ENCODE results near the gene PRDM13. TPM values are rescaled to one million over a fixed set of nuclear protein-coding genes. Genes with fewer than 3 reads are reported as not detected.
"Not testable (repeated sequence)": the region's sequence is repeated elsewhere in the genome, so short reads cannot be mapped to it uniquely, and the experiment has no call there.

PRDM13 gene
- total RNA-seq, 1 donor from 2014 or later, result not detected

DNA sequence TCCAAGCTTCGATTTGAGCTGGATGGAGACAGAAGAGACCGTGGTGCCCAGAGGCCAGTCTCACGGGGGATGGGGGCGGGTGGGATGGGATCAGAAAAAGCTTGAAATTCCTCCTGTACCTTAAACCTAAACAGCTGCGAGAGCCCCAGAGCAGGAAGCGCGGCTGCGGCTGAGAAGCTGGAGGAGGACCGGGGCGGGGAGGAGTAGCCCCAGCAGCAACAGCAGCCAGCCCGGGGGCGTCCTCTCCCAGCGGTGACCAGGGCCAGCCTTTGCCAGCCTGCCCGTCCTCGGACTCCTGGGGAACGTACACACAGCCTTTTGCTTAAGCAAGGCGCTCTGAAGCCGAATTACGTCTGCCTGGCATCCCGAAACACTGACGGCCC lies 17.4 kb upstream of the PRDM13 start:
- no peak for DNase-seq
- Histone ChIP-seq H3K4me1 (peaks cover 28% of the 10 kb centered on the region), H3K27ac (replicated peaks) (no peak overlapping the region), H3K9me3 (replicated peaks) (peaks cover 4% of the 10 kb centered on the region), H3K36me3 (no peaks in the 10 kb centered on the region), H3K4me3 (peak overlapping the region; percentile 67), H3K27me3 (ENCODE audit: low read depth) (peaks cover 94% of the 10 kb centered on the region)
- intact Hi-C loops (cut with micrococcal nuclease), result no loop called here
- TF ChIP-seq, protein P1, sequence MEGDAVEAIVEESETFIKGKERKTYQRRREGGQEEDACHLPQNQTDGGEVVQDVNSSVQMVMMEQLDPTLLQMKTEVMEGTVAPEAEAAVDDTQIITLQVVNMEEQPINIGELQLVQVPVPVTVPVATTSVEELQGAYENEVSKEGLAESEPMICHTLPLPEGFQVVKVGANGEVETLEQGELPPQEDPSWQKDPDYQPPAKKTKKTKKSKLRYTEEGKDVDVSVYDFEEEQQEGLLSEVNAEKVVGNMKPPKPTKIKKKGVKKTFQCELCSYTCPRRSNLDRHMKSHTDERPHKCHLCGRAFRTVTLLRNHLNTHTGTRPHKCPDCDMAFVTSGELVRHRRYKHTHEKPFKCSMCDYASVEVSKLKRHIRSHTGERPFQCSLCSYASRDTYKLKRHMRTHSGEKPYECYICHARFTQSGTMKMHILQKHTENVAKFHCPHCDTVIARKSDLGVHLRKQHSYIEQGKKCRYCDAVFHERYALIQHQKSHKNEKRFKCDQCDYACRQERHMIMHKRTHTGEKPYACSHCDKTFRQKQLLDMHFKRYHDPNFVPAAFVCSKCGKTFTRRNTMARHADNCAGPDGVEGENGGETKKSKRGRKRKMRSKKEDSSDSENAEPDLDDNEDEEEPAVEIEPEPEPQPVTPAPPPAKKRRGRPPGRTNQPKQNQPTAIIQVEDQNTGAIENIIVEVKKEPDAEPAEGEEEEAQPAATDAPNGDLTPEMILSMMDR (IDR thresholded peaks at IDR 0.05; ENCODE audit: borderline replicate concordance), result no peak

DNA sequence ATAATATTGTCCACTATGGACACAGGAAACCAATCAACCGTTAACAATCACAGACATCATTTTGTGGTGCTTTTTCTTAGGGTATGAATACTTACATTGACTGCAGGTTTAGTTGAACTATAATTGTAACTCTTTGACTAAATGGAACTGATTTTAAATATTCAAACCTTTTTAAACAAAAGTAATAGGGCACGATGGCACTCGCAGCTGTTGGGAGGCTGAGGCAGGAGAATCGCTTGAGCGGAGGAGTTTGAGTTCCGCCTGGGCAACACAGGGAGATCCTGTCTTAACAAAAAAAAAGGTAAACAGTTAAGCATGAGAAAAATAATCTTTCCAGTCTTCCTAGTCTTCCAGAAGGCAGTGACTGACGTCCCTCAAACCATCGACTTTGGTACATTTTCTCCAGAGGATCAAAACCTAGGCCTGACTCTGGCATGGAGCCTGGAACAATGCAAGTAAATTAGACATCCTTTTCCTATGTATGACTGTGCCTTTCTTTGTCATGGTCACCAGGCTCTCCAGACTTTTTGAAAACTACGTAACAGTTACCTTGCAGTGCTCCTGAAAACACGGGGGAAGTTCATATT lies 16.6 kb upstream of the PRDM13 start:
- Histone ChIP-seq H3K9me3 (replicated peaks) (peaks cover 11% of the 10 kb centered on the region), H3K36me3 (no peaks in the 10 kb centered on the region), H3K27ac (replicated peaks) (no peak overlapping the region), H3K27me3 (ENCODE audit: low read depth) (peaks cover 94% of the 10 kb centered on the region), H3K4me3 (peak overlapping the region; percentile 67), H3K4me1 (peaks cover 28% of the 10 kb centered on the region)
- intact Hi-C loops (cut with micrococcal nuclease), result no loop called here
- TF ChIP-seq, protein P1 (IDR thresholded peaks at IDR 0.05; ENCODE audit: borderline replicate concordance), result no peak
- no peak for DNase-seq

DNA sequence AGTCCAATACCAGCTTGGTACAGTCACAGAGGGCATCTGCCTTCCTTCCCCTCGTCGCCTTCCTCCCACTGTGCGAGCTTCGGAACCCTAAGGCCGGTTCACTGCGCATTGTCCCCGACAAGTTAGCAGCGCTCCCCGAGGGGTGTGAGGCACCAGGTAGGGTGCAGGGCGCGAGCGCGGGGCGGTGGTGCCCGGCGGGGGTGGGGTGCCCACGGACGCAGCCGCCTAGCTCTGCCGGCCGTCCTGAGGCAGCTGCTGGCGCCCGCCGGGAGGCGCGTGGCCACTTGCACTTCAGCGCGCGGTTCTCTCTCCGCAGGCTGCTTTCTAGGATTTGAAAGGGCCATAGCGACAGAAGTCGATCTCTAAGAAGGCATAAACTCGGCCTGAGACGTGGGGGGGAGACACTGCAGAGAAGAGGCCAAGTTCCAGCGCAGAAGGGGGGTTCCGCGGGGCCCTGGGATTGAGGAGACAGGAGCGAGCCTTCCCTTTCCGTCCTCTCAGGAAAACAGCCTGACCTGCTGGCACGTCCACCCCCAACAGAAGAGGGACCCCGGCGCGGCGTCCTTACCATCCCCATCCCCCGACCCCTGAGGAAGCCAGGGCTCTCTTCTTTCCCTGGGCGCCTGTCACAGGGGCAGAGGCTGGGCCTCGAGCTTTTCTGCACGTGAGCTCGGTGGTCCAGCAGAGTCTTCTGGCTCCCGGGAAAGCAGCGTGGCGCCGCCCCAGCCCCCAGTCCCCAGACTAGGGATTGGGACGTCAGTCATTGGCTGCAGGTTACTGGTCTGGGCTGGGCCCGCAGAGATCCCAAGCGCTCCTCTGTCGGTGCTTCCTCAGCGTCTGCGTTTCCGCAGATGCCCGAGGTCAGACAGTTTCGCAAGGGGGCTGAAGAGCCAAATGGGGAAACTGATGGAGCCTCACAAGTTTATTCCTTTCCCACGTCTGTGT lies 15.6 kb upstream of the PRDM13 start:
- Histone ChIP-seq H3K9me3 (replicated peaks) (peaks cover 17% of the 10 kb centered on the region), H3K4me1 (peaks cover 28% of the 10 kb centered on the region), H3K4me3 (peak overlapping the region; percentile 37), H3K27ac (replicated peaks) (no peak overlapping the region), H3K36me3 (no peaks in the 10 kb centered on the region), H3K27me3 (ENCODE audit: low read depth) (peaks cover 94% of the 10 kb centered on the region)
- intact Hi-C loops (cut with micrococcal nuclease), result no loop called here
- TF ChIP-seq, protein P1 (IDR thresholded peaks at IDR 0.05; ENCODE audit: borderline replicate concordance), result no peak
- DNase-seq, result no peak

DNA sequence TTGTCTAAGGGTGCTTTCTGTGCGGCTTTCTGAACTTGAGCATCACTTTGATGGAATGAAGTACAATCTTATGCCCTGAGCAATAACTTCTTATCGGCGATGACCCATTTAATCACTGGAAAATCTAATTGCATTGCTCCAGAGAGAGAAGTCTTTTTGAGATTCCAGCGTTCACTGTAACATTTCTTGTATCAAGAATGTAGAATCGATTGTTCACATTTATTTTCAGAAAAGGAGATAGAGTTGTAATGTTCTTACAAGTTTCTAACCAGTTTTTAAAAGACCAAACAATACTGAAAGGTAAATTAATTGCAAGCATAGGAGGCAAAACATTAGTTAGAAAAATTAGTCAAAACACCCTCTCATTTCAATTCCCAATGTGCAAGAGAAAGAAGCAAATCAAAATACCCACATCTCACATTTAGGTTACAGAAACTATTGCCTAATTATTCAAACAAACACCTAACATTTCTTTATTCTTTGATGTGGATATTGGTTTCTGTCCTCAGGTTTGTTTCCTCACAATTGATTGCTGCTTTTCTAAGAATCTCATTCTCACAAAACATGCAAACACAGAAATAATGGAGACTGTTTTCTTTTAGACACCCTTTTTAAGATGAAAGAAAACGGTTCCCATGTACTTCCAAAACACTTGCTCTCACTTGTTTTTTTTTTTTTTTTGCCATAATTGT lies 14.8 kb upstream of the PRDM13 start:
- no peak for DNase-seq
- intact Hi-C loops (cut with micrococcal nuclease), result no loop called here
- H3K4me3 ChIP-seq, result no peak overlapping the region
- TF ChIP-seq, protein P1 (IDR thresholded peaks at IDR 0.05; ENCODE audit: borderline replicate concordance), result no peak
- no peak overlapping the region for H3K27ac ChIP-seq (replicated peaks)
- no peaks in the 10 kb centered on the region for H3K36me3 ChIP-seq
- H3K27me3 ChIP-seq (ENCODE audit: low read depth), result peaks cover 96% of the 10 kb centered on the region
- H3K4me1 ChIP-seq, result peaks cover 28% of the 10 kb centered on the region
- peaks cover 17% of the 10 kb centered on the region for H3K9me3 ChIP-seq (replicated peaks)

DNA sequence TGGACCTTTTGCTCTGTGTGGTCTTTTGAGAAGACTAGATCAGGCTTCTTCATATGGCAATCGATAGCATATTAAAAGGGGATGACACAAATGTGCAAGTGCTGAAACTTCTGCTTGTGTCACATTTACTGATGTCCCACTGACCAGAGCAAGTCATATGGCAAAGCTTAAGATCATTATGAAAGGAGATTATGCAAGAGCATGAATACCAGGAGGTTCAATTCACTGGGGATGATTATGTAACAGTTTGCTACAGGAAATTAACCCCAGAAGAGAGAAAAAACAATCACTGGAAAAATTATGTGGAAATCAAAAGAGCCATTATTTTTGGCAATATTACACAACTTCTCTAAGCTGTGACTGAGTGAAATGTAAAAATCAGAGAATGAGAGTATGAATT lies 13.7 kb upstream of the PRDM13 start:
- DNase-seq, result no peak
- Histone ChIP-seq H3K36me3 (no peaks in the 10 kb centered on the region), H3K27ac (replicated peaks) (no peak overlapping the region), H3K4me3 (no peak overlapping the region), H3K4me1 (peaks cover 28% of the 10 kb centered on the region), H3K9me3 (replicated peaks) (peaks cover 17% of the 10 kb centered on the region), H3K27me3 (ENCODE audit: low read depth) (peaks cover 100% of the 10 kb centered on the region)
- TF ChIP-seq, protein P1 (IDR thresholded peaks at IDR 0.05; ENCODE audit: borderline replicate concordance), result no peak
- intact Hi-C loops (cut with micrococcal nuclease), result no loop called here

DNA sequence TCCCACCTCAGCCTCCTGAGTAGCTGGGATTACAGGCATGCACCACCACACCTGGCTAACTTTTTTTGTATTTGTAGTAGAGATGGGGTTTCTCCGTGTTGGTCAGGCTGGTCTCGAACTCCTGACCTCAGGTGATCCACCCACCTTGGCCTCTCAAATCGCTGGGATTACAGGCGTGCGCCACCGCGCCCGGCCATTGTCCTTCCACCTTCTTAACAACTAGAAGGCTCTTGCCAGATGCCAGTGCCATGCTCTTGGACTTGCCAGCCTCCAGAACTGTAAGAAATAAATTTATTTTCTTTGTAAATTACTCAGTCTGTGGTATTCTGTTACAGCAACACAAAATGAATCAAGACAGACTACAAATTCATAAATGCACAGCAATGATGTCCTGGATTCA lies 11.9 kb upstream of the PRDM13 start:
- H3K36me3 ChIP-seq; intact Hi-C loops (cut with micrococcal nuclease); H3K4me3 ChIP-seq; H3K27ac ChIP-seq (replicated peaks); DNase-seq: not testable (repeated sequence)
- peaks cover 13% of the 10 kb centered on the region for H3K4me1 ChIP-seq
- peaks cover 100% of the 10 kb centered on the region for H3K27me3 ChIP-seq (ENCODE audit: low read depth)
- H3K9me3 ChIP-seq (replicated peaks), result peaks cover 17% of the 10 kb centered on the region
